ENCODE measurements around the gene ISG20L2.

- TF ChIP-seq CTCF (IDR thresholded peaks at IDR 0.05) (no peak), EZH2 (IDR thresholded peaks at IDR 0.05) (no peak)
These were observed 18.6 kb downstream of the ISG20L2 start for GRCh38 chr1:156709757-156710489.
